Endothelial cell of umbilical vein (primary cell): ENCODE results near the gene VGLL4. TPM values are rescaled to one million over a fixed set of nuclear protein-coding genes. Genes with fewer than 3 reads are reported as not detected.

Experiments
- BruUV-seq: library from RNA; stranded (reverse); fragments of 400-500 nt; replicated peaks from 2 replicates; lab custom pipeline; 2021; lab: Mats Ljungman, UMichigan
- CTCF ChIA-PET: fragments of 300-600, 350-600 bp; sonication (Branson Sonifier 250); formaldehyde crosslinking; loops from one replicate; lab custom pipeline; 2021; ENCODE audit warnings: antibody characterized with exemption, inconsistent platforms; lab: Charles Lee
- POLR2A ChIA-PET: fragments of 300-600, 350-600 bp; sonication (Branson Sonifier 250); formaldehyde crosslinking; loops from one replicate; lab custom pipeline; 2021; ENCODE audit warnings: antibody characterized with exemption, inconsistent platforms; lab: Charles Lee
- DNase-seq: peaks from one replicate; pipeline ENCODE4 v3.0.0-alpha.2; 2011; ENCODE audit warnings: low read depth, low spot score
- FAIRE-seq: peaks from 2 replicates; lab custom pipeline; 2011; peaks lifted over from hg19 to GRCh38; lab: Jason Lieb, UNC
- H2AFZ ChIP-seq: 2 replicates; pipeline ENCODE4 v1.6.0; 2012; ENCODE audit warnings: low read depth, low read length, control low read depth, inconsistent platforms
- H3K27ac ChIP-seq: 2 replicates; pipeline ENCODE4 v1.5.1; 2011; ENCODE audit warnings: low read depth, mild to moderate bottlenecking, control low read depth, low read length, moderate library complexity; ENCODE audit not compliant: insufficient read depth
- H3K27me3 ChIP-seq, 2 experiments: 2 replicates each; pipeline versions ENCODE4 v1.6.0 to v1.6.1; 2011; ENCODE audit warnings: low read length in 2 of 2, mixed read lengths in 1 of 2; ENCODE audit not compliant: control insufficient read depth in 2 of 2, insufficient read depth in 2 of 2
- H3K36me3 ChIP-seq, 2 experiments: 2 replicates in 1 of 2; 3 replicates in 1 of 2; pipeline ENCODE4 v1.5.1; 2011; ENCODE audit warnings: low read length in 2 of 2, mild to moderate bottlenecking in 1 of 2, moderate library complexity in 1 of 2; ENCODE audit not compliant: control insufficient read depth in 2 of 2, insufficient read depth in 2 of 2; ENCODE audit errors: extremely low read depth in 1 of 2
- H3K4me1 ChIP-seq: 3 replicates; pipeline ENCODE4 v1.5.1; 2011; ENCODE audit warnings: mild to moderate bottlenecking, low read length; ENCODE audit not compliant: control insufficient read depth, insufficient read depth; ENCODE audit errors: extremely low read depth
- H3K4me2 ChIP-seq: 2 replicates; pipeline ENCODE4 v1.6.1; 2011; ENCODE audit warnings: low read length, control low read depth, mixed read lengths; ENCODE audit not compliant: insufficient read depth
- H3K4me3 ChIP-seq, 3 experiments: fragments of 200-600 bp in 1 of 3; sonication (generic), shearing (Covaris generic) in 1 of 3; replicated peaks in 1 of 3; 2 replicates each; pipeline ENCODE4 v1.5.1; 2011 to 2016; ENCODE audit warnings: control low read depth in 3 of 3, low read length in 3 of 3, mild to moderate bottlenecking in 2 of 3, inconsistent platforms in 1 of 3, low read depth in 1 of 3, moderate library complexity in 1 of 3; ENCODE audit not compliant: insufficient read depth in 1 of 3
- H3K79me2 ChIP-seq: 2 replicates; pipeline ENCODE4 v1.6.0; 2012; ENCODE audit warnings: low read length, inconsistent platforms; ENCODE audit not compliant: control insufficient read depth, insufficient read depth
- H3K9ac ChIP-seq: replicated peaks from 2 replicates; pipeline ENCODE3; 2011; ENCODE audit warnings: low read length, control low read depth; ENCODE audit not compliant: insufficient read depth; ENCODE audit errors: extremely low read depth
- H3K9me1 ChIP-seq: replicated peaks from 3 replicates; pipeline ENCODE4 v1.6.0; 2011; ENCODE audit warnings: mild to moderate bottlenecking, low read length; ENCODE audit not compliant: control insufficient read depth, insufficient read depth; ENCODE audit errors: extremely low read depth
- H3K9me3 ChIP-seq: replicated peaks from 2 replicates; pipeline ENCODE4 v1.5.1; 2012; ENCODE audit warnings: low read length, inconsistent platforms; ENCODE audit not compliant: control insufficient read depth, insufficient read depth
- H4K20me1 ChIP-seq: replicated peaks from 2 replicates; pipeline ENCODE3; 2011; ENCODE audit warnings: mild to moderate bottlenecking, low read length; ENCODE audit not compliant: control insufficient read depth, insufficient read depth; ENCODE audit errors: extremely low read depth
- EZH2 ChIP-seq: IDR thresholded peaks from 2 replicates; pipeline ENCODE4 v1.6.1; 2012; ENCODE audit warnings: borderline replicate concordance, low read depth, mild to moderate bottlenecking, moderate library complexity, low read length, inconsistent platforms; ENCODE audit not compliant: severe bottlenecking
- FOS ChIP-seq: IDR thresholded peaks from 2 replicates; pipeline ENCODE4 v1.6.1; 2011; ENCODE audit warnings: mild to moderate bottlenecking, low read length, moderate library complexity, borderline replicate concordance; ENCODE audit not compliant: insufficient read depth
- GATA2 ChIP-seq: IDR thresholded peaks from 2 replicates; pipeline ENCODE4 v1.7.0; 2011; ENCODE audit warnings: low read depth, mild to moderate bottlenecking, moderate library complexity, mixed read lengths, low read length; ENCODE audit not compliant: insufficient read length, insufficient read depth
- JUN ChIP-seq: IDR thresholded peaks from 2 replicates; pipeline ENCODE4 v1.6.1; 2011; ENCODE audit warnings: borderline replicate concordance, low read depth; ENCODE audit not compliant: insufficient read length, insufficient read depth
- MYC ChIP-seq: IDR thresholded peaks from one replicate; pipeline ENCODE4 v1.6.1; 2011; ENCODE audit warnings: mild to moderate bottlenecking, low read depth, low read length
- POLR2A ChIP-seq: IDR thresholded peaks from 2 replicates; pipeline ENCODE4 v1.6.1; 2012; ENCODE audit warnings: low read depth, mild to moderate bottlenecking, control low read depth, low read length
- POLR2AphosphoS5 ChIP-seq: IDR thresholded peaks from 2 replicates; pipeline ENCODE4 v1.6.1; 2012; ENCODE audit warnings: low read depth, mild to moderate bottlenecking, control low read depth, low read length, moderate library complexity; ENCODE audit not compliant: insufficient read depth
- dilution Hi-C: fragments of 300-500 bp; cut with MboI; formaldehyde crosslinking; loops from one replicate; pipeline ENCODE4 v1.15.0; 2019; ENCODE audit warnings: low sequenced_read_pairs; ENCODE audit not compliant: extremely low pct_ligation_motif_present
- intact Hi-C: fragments of 100-400 bp; cut with micrococcal nuclease; formaldehyde crosslinking; loops from one replicate; pipeline ENCODE4 v1.10.0; 2022
- polyA plus RNA-seq, 4 experiments: library from polyadenylated mRNA; depleted of rRNA in 3 of 4; stranded (reverse) in 3 of 4; unstranded in 1 of 4; fragments of >200 nt; gene quantifications; 2 replicates each; pipeline versions ENCODE4 v1.2.1 to v1.2.3, GENCODE V29; 2011 to 2012; ENCODE audit warnings: missing spikeins in 1 of 4
- total RNA-seq: library from RNA; stranded (reverse); gene quantifications from 2 replicates; pipeline ENCODE4 v1.2.3, GENCODE V29; 2021
- TF ChIP-seq, protein P1 (sequence below): IDR thresholded peaks from 2 replicates; pipeline ENCODE4 v1.6.1; 2011; ENCODE audit not compliant: insufficient read depth, insufficient read length
- TF ChIP-seq, protein P2 (sequence below), 2 donors: IDR thresholded peaks; 1 replicate in 1 of 2; 2 replicates in 1 of 2; pipeline ENCODE4 v1.5.1; 2011; ENCODE audit warnings: low read length in 2 of 2, mild to moderate bottlenecking in 2 of 2, moderate library complexity in 2 of 2, control low read depth in 1 of 2, inconsistent platforms in 1 of 2, low read depth in 1 of 2; ENCODE audit not compliant: insufficient read depth in 1 of 2; ENCODE audit errors: extremely low read depth in 1 of 2

The VGLL4 gene
- total and polyA plus RNA-seq, 2 donors (not counting 3 experiments of a cell fraction or from before 2014, with no cell fraction given) = 67.0 to 78.9 TPM

DNA sequence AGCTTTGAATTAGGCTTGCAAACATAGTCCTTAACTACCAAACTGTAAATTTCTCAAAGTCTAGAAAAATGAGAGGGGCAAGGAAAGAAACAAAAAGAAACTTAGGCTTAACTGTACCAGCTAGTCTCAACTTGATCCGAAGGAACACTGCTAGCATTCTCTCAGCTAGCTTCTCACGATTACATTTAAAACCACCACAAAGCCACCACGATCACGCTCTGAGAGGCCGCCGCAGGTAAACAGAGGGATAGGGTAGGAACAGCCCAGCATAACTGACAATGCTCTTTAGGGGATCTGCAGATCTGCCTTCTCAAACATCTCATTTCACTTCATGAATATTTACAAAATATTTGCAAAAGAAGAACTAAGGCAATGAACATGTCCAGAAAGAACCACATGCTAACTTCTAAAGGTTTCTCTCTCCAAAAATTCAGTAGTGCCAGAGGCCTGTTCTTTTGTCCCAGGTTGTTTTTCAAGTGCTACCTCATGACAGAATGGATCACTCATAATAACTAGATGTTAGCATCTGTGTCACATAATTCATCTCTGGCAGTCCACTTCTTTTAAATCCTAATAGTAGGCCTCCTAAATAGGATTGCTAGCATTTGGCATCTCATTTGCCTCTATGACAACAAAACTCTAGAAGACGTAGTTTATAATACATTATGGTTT, 18.9 kb downstream of the VGLL4 start:
- Histone ChIP-seq H3K27ac (peak overlapping the region; percentile 0), H3K4me2 (no peak overlapping the region), H3K4me3 (no peak overlapping the region), H3K27me3 (no peaks in the 10 kb centered on the region), H4K20me1 (peaks cover 20% of the 10 kb centered on the region), H3K9me1 (no peaks in the 10 kb centered on the region), H3K36me3 (no peaks in the 10 kb centered on the region), H3K79me2 (peaks cover 99% of the 10 kb centered on the region), H3K9me3 (no peaks in the 10 kb centered on the region), H3K4me1 (peaks cover 28% of the 10 kb centered on the region), H3K9ac (no peak overlapping the region), H2AFZ (no peak overlapping the region)
- dilution Hi-C loops (no loop called here), intact Hi-C loops (no loop called here)
- FAIRE-seq = no peak
- POLR2A ChIA-PET = no interaction called here
- DNase-seq = no peak
- no TSS peak for BruUV-seq
- CTCF ChIA-PET = interaction anchor here (1.4 to 1.6 kb wide), 2 partner anchors 9 kb away, joined by 5 to 7 read pairs; no protein-coding TSS in a partner anchor
- TF ChIP-seq POLR2AphosphoS5 (no peak), POLR2A (no peak), GATA2 (no peak), EZH2 (no peak), MYC (no peak), JUN (no peak), FOS (no peak)
- TF ChIP-seq, protein P1, sequence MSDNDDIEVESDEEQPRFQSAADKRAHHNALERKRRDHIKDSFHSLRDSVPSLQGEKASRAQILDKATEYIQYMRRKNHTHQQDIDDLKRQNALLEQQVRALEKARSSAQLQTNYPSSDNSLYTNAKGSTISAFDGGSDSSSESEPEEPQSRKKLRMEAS = no peak
- TF ChIP-seq, protein P2, sequence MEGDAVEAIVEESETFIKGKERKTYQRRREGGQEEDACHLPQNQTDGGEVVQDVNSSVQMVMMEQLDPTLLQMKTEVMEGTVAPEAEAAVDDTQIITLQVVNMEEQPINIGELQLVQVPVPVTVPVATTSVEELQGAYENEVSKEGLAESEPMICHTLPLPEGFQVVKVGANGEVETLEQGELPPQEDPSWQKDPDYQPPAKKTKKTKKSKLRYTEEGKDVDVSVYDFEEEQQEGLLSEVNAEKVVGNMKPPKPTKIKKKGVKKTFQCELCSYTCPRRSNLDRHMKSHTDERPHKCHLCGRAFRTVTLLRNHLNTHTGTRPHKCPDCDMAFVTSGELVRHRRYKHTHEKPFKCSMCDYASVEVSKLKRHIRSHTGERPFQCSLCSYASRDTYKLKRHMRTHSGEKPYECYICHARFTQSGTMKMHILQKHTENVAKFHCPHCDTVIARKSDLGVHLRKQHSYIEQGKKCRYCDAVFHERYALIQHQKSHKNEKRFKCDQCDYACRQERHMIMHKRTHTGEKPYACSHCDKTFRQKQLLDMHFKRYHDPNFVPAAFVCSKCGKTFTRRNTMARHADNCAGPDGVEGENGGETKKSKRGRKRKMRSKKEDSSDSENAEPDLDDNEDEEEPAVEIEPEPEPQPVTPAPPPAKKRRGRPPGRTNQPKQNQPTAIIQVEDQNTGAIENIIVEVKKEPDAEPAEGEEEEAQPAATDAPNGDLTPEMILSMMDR (IDR thresholded peaks at IDR 0.05; ENCODE audit: extremely low read depth in 1 of 2, insufficient read depth in 1 of 2, low read depth in 1 of 2, low read length in 2 of 2) = no peak
